ENCODE measurements around the gene FSD2.
"Not testable (repeated sequence)": the region's sequence is repeated elsewhere in the genome, so short reads cannot be mapped to it uniquely, and the experiment has no call there.

- TF ChIP-seq, protein P1, sequence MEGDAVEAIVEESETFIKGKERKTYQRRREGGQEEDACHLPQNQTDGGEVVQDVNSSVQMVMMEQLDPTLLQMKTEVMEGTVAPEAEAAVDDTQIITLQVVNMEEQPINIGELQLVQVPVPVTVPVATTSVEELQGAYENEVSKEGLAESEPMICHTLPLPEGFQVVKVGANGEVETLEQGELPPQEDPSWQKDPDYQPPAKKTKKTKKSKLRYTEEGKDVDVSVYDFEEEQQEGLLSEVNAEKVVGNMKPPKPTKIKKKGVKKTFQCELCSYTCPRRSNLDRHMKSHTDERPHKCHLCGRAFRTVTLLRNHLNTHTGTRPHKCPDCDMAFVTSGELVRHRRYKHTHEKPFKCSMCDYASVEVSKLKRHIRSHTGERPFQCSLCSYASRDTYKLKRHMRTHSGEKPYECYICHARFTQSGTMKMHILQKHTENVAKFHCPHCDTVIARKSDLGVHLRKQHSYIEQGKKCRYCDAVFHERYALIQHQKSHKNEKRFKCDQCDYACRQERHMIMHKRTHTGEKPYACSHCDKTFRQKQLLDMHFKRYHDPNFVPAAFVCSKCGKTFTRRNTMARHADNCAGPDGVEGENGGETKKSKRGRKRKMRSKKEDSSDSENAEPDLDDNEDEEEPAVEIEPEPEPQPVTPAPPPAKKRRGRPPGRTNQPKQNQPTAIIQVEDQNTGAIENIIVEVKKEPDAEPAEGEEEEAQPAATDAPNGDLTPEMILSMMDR (IDR thresholded peaks at IDR 0.05; ENCODE audit: low read length): not testable (repeated sequence)
- TF ChIP-seq EZH2phosphoT487 (IDR thresholded peaks at IDR 0.05; ENCODE audit: low read length); EZH2 (optimal IDR thresholded peaks at IDR 0.05; ENCODE audit: low read depth, low read length): not testable (repeated sequence)
Observed at GRCh38 chr15:82821396-82821795, 15.5 kb upstream of the FSD2 start.
